ENCODE data around the gene VPS8. TPM values are rescaled to one million over a fixed set of nuclear protein-coding genes. Genes with fewer than 3 reads are reported as not detected.

VPS8 gene
- total RNA-seq, 1 donor: 95.2 TPM

DNA sequence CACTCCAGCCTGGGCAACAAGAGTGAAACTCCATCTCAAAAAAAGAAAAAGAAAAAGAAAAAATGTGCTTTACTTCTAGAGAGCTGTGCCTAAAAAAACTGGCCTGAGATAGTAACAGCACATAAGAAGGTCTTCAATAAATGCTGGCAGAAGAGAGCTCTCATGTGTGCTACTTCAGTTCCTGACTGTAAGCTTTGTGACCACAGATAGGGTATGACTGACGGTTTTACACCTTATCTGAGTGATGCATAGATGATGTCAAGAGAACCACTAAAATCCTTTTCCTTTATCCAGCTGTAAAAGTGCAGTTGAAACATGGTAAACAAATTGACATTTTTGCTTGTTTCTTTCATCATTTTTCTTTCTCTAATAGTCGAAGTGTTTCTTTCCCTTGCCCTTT is 213.0 kb downstream of the VPS8 start:
- Histone ChIP-seq H3K27ac (ENCODE audit: low read depth, low read length) (no peak overlapping the region), H3K27me3 (ENCODE audit: insufficient read depth, low read length) (no peaks in the 10 kb centered on the region), H4K20me1 (ENCODE audit: insufficient read depth, low read length) (no peaks in the 10 kb centered on the region), H3K79me2 (ENCODE audit: insufficient read depth, low read length) (no peaks in the 10 kb centered on the region), H3K4me3 (ENCODE audit: insufficient read depth, low read length) (no peak overlapping the region), H3K36me3 (ENCODE audit: insufficient read depth, low read length) (no peaks in the 10 kb centered on the region), H3K4me2 (ENCODE audit: insufficient read depth, low read length) (no peak overlapping the region), H2AFZ (ENCODE audit: low read length) (no peak overlapping the region), H3K4me1 (ENCODE audit: insufficient read depth, low read length) (no peaks in the 10 kb centered on the region), H3K9me3 (ENCODE audit: low read depth, low read length) (no peaks in the 10 kb centered on the region)
- no peak for DNase-seq (ENCODE audit: insufficient read length, low spot score, missing footprints)
- TF ChIP-seq, protein P1, sequence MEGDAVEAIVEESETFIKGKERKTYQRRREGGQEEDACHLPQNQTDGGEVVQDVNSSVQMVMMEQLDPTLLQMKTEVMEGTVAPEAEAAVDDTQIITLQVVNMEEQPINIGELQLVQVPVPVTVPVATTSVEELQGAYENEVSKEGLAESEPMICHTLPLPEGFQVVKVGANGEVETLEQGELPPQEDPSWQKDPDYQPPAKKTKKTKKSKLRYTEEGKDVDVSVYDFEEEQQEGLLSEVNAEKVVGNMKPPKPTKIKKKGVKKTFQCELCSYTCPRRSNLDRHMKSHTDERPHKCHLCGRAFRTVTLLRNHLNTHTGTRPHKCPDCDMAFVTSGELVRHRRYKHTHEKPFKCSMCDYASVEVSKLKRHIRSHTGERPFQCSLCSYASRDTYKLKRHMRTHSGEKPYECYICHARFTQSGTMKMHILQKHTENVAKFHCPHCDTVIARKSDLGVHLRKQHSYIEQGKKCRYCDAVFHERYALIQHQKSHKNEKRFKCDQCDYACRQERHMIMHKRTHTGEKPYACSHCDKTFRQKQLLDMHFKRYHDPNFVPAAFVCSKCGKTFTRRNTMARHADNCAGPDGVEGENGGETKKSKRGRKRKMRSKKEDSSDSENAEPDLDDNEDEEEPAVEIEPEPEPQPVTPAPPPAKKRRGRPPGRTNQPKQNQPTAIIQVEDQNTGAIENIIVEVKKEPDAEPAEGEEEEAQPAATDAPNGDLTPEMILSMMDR (IDR thresholded peaks at IDR 0.05; ENCODE audit: extremely low read depth, low read depth, low read length): no peak

GRCh38 chr3:185028121-185028520 is 216.2 kb downstream of the VPS8 start:
- H3K9me3 ChIP-seq (ENCODE audit: low read depth, low read length): no peaks in the 10 kb centered on the region
- no peaks in the 10 kb centered on the region for H3K4me1 ChIP-seq (ENCODE audit: insufficient read depth, low read length)
- no peak overlapping the region for H3K27ac ChIP-seq (ENCODE audit: low read depth, low read length)
- no peaks in the 10 kb centered on the region for H3K79me2 ChIP-seq (ENCODE audit: insufficient read depth, low read length)
- DNase-seq (ENCODE audit: insufficient read length, low spot score, missing footprints): no peak
- H3K4me3 ChIP-seq (ENCODE audit: insufficient read depth, low read length): no peak overlapping the region
- no peaks in the 10 kb centered on the region for H3K36me3 ChIP-seq (ENCODE audit: insufficient read depth, low read length)
- no peak overlapping the region for H2AFZ ChIP-seq (ENCODE audit: low read length)
- no peak overlapping the region for H3K4me2 ChIP-seq (ENCODE audit: insufficient read depth, low read length)
- H3K27me3 ChIP-seq (ENCODE audit: insufficient read depth, low read length): no peaks in the 10 kb centered on the region
- H4K20me1 ChIP-seq (ENCODE audit: insufficient read depth, low read length): no peaks in the 10 kb centered on the region
- TF ChIP-seq, protein P1 (IDR thresholded peaks at IDR 0.05; ENCODE audit: extremely low read depth, low read depth, low read length): no peak

DNA sequence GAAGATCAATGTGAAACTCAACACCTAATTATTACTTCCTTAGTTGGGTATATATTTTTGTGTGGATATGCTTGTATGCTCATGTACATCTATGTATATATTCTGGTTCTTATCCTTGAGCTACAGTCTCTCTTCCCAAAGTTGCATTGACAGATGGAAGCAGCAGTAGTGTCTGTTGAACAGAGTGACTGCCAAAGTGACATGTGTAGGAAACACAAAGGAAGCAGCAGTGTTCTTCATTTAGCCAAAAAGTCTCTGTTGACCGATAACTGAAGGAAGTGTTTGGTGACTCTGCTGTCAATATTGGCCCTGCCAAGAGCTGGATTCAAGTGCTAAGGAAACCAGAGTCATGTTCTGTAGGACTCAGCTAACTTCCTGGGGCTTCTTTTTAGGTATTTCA is 217.1 kb downstream of the VPS8 start:
- H3K4me2 ChIP-seq (ENCODE audit: insufficient read depth, low read length): no peak overlapping the region
- no peaks in the 10 kb centered on the region for H3K9me3 ChIP-seq (ENCODE audit: low read depth, low read length)
- H4K20me1 ChIP-seq (ENCODE audit: insufficient read depth, low read length): no peaks in the 10 kb centered on the region
- H2AFZ ChIP-seq (ENCODE audit: low read length): no peak overlapping the region
- H3K36me3 ChIP-seq (ENCODE audit: insufficient read depth, low read length): no peaks in the 10 kb centered on the region
- H3K79me2 ChIP-seq (ENCODE audit: insufficient read depth, low read length): no peaks in the 10 kb centered on the region
- H3K4me3 ChIP-seq (ENCODE audit: insufficient read depth, low read length): no peak overlapping the region
- DNase-seq (ENCODE audit: insufficient read length, low spot score, missing footprints): no peak
- H3K27ac ChIP-seq (ENCODE audit: low read depth, low read length): no peak overlapping the region
- TF ChIP-seq, protein P1 (IDR thresholded peaks at IDR 0.05; ENCODE audit: extremely low read depth, low read depth, low read length): no peak
- no peaks in the 10 kb centered on the region for H3K4me1 ChIP-seq (ENCODE audit: insufficient read depth, low read length)
- no peaks in the 10 kb centered on the region for H3K27me3 ChIP-seq (ENCODE audit: insufficient read depth, low read length)

DNA sequence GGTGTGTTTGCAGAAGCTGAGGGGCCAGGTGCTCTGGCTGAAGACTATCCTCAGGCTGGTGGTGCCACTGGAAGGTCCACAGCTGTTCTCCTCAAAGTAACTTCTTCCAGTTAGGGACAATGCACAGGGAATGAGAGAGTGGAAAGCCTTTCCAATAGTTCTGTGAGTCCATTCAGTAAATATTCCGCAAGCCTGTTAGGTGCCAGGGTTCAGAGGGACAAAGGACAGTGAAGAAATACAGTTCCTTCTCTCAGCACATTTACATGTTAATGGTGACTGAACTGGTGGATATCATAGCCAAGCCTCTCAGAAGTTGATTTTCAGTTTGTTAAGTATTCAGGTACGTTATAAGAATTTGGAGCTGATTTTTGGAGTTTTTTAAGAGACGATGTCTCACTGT is 218.4 kb downstream of the VPS8 start:
- no peak overlapping the region for H2AFZ ChIP-seq (ENCODE audit: low read length)
- H3K4me3 ChIP-seq (ENCODE audit: insufficient read depth, low read length): no peak overlapping the region
- H3K4me2 ChIP-seq (ENCODE audit: insufficient read depth, low read length): no peak overlapping the region
- no peaks in the 10 kb centered on the region for H3K4me1 ChIP-seq (ENCODE audit: insufficient read depth, low read length)
- H4K20me1 ChIP-seq (ENCODE audit: insufficient read depth, low read length): no peaks in the 10 kb centered on the region
- no peaks in the 10 kb centered on the region for H3K9me3 ChIP-seq (ENCODE audit: low read depth, low read length)
- DNase-seq (ENCODE audit: insufficient read length, low spot score, missing footprints): no peak
- no peak overlapping the region for H3K27ac ChIP-seq (ENCODE audit: low read depth, low read length)
- H3K36me3 ChIP-seq (ENCODE audit: insufficient read depth, low read length): no peaks in the 10 kb centered on the region
- TF ChIP-seq, protein P1 (IDR thresholded peaks at IDR 0.05; ENCODE audit: extremely low read depth, low read depth, low read length): no peak
- no peaks in the 10 kb centered on the region for H3K27me3 ChIP-seq (ENCODE audit: insufficient read depth, low read length)
- H3K79me2 ChIP-seq (ENCODE audit: insufficient read depth, low read length): no peaks in the 10 kb centered on the region
